GM12878 (cell line): ENCODE results near the gene ENDOU. TPM values are rescaled to one million over a fixed set of nuclear protein-coding genes. Genes with fewer than 3 reads are reported as not detected.

ENCODE experiments used
- ATAC-seq: fragments of 200-7000 bp; cut with Tn5 transposase; 3 replicates; pipeline ENCODE4 v1.9.1; 2020; ENCODE audit warnings: mild to moderate bottlenecking, moderate library complexity
- BruUV-seq: library from RNA; stranded (reverse); fragments of 400-500 nt; replicated peaks from 2 replicates; lab custom pipeline; 2021; lab: Mats Ljungman, UMichigan
- CTCF ChIA-PET: fragments of 300-600 bp; sonication (Branson Sonifier 250); formaldehyde crosslinking; extraction: SDS; loops from one replicate; lab custom pipeline; 2021; ENCODE audit warnings: inconsistent platforms; lab: Yijun Ruan, JAX
- POLR2A ChIA-PET: fragments of 350-600 bp; formaldehyde crosslinking; extraction: SDS; loops from one replicate; lab custom pipeline; 2021; ENCODE audit warnings: inconsistent platforms; lab: Charles Lee
- RAD21 ChIA-PET: fragments of 300-600 bp; sonication (Branson Sonifier 250); formaldehyde crosslinking; loops from one replicate; lab custom pipeline; 2023; ENCODE audit warnings: antibody characterized with exemption; ENCODE audit not compliant: unreplicated experiment; lab: Charles Lee
- SMC1A ChIA-PET: fragments of 300-600 bp; sonication (Branson Sonifier 250); formaldehyde crosslinking; loops from one replicate; lab custom pipeline; 2023; ENCODE audit not compliant: unreplicated experiment, uncharacterized antibody; lab: Charles Lee
- DNase-seq: peaks from one replicate; pipeline ENCODE4 v3.0.0-alpha.2; 2011; ENCODE audit warnings: low read depth, low spot score
- FAIRE-seq: peaks from 3 replicates; lab custom pipeline; 2011; peaks lifted over from hg19 to GRCh38; lab: Jason Lieb, UNC
- H2AFZ ChIP-seq: 2 replicates; pipeline ENCODE4 v1.6.0; 2011; ENCODE audit warnings: low read depth, low read length, control low read depth; ENCODE audit not compliant: control insufficient read depth
- H3K27ac ChIP-seq: 2 replicates; pipeline ENCODE4 v1.5.1; 2011; ENCODE audit warnings: control low read depth; ENCODE audit not compliant: control insufficient read depth, insufficient read depth
- H3K27me3 ChIP-seq, 2 experiments: replicated peaks in 1 of 2; 2 replicates each; pipeline versions ENCODE4 v1.6.0 to v1.6.1; 2011; ENCODE audit warnings: low read length in 1 of 2; ENCODE audit not compliant: control insufficient read depth in 2 of 2, insufficient read depth in 2 of 2
- H3K36me3 ChIP-seq, 2 experiments: 2 replicates each; pipeline ENCODE4 v1.5.1; 2011; ENCODE audit warnings: low read length in 1 of 2; ENCODE audit not compliant: control insufficient read depth in 2 of 2, insufficient read depth in 2 of 2
- H3K4me1 ChIP-seq: 2 replicates; pipeline ENCODE4 v1.6.1; 2011; ENCODE audit warnings: mild to moderate bottlenecking, low read length, moderate library complexity, mixed read lengths; ENCODE audit not compliant: control insufficient read depth, insufficient read depth
- H3K4me2 ChIP-seq: 2 replicates; pipeline ENCODE4 v1.6.0; 2011; ENCODE audit warnings: control low read depth; ENCODE audit not compliant: control insufficient read depth, insufficient read depth
- H3K4me3 ChIP-seq: fragments of 200-600 bp; sonication (generic); 2 replicates; pipeline ENCODE4 v1.5.1; 2016
- H3K79me2 ChIP-seq: 2 replicates; pipeline ENCODE4 v1.6.0; 2011; ENCODE audit warnings: low read length; ENCODE audit not compliant: control insufficient read depth, insufficient read depth
- H3K9ac ChIP-seq: 2 replicates; pipeline ENCODE4 v1.8.0; 2011; ENCODE audit warnings: low read length, control low read depth, mixed read lengths; ENCODE audit not compliant: control insufficient read depth, insufficient read depth
- H3K9me3 ChIP-seq: replicated peaks from 3 replicates; pipeline ENCODE4 v1.5.1; 2011; ENCODE audit warnings: mild to moderate bottlenecking, low read length; ENCODE audit not compliant: control insufficient read depth, insufficient read depth
- H4K20me1 ChIP-seq: 2 replicates; pipeline ENCODE4 v1.6.0; 2011; ENCODE audit not compliant: control insufficient read depth, insufficient read depth
- CHD1 ChIP-seq: IDR thresholded peaks from 2 replicates; pipeline ENCODE4 v1.6.1; 2012; ENCODE audit warnings: low read depth, low read length, improper control_type of control experiment
- CREM ChIP-seq: IDR thresholded peaks from 2 replicates; pipeline ENCODE4 v1.6.1; 2014; ENCODE audit warnings: antibody characterized with exemption, low read depth
- FOS ChIP-seq: IDR thresholded peaks from 3 replicates; pipeline ENCODE4 v1.6.1; 2011; ENCODE audit warnings: borderline replicate concordance; ENCODE audit not compliant: insufficient read length; ENCODE audit errors: extremely low read depth
- HDGF ChIP-seq: fragments of 450-650 bp; IDR thresholded peaks from 2 replicates; pipeline ENCODE4 v1.6.1; 2016; ENCODE audit warnings: antibody characterized with exemption
- LARP7 ChIP-seq: fragments of 450-650 bp; IDR thresholded peaks from 2 replicates; pipeline ENCODE4 v1.6.1; 2017; ENCODE audit warnings: mild to moderate bottlenecking
- MAX ChIP-seq: IDR thresholded peaks from 2 replicates; pipeline ENCODE4 v1.6.1; 2012; ENCODE audit warnings: low read depth, low read length, improper control_type of control experiment
- MTA2 ChIP-seq: fragments of 450-650 bp; IDR thresholded peaks from 2 replicates; pipeline ENCODE4 v1.6.1; 2016; ENCODE audit warnings: low read depth, mild to moderate bottlenecking, moderate library complexity
- MXI1 ChIP-seq: fragments of 150-350 bp; IDR thresholded peaks from 2 replicates; pipeline ENCODE4 v1.6.1; 2011; ENCODE audit warnings: low read depth, mild to moderate bottlenecking, inconsistent platforms, low read length, improper control_type of control experiment
- NFYA ChIP-seq: IDR thresholded peaks from 2 replicates; pipeline ENCODE4 v1.6.1; 2011; ENCODE audit warnings: low read depth, mild to moderate bottlenecking, low read length, improper control_type of control experiment, borderline replicate concordance
- NRF1 ChIP-seq: conservative IDR thresholded peaks from 2 replicates; pipeline ENCODE4 v1.6.1; 2011; ENCODE audit warnings: mild to moderate bottlenecking, low read depth, low read length, improper control_type of control experiment
- PAX8 ChIP-seq: fragments of 450-650 bp; IDR thresholded peaks from 2 replicates; pipeline ENCODE4 v1.6.1; 2017; ENCODE audit warnings: mild to moderate bottlenecking, moderate library complexity
- RCOR1 ChIP-seq: conservative IDR thresholded peaks from 2 replicates; pipeline ENCODE4 v1.6.1; 2012; ENCODE audit warnings: low read depth, low read length, improper control_type of control experiment
- ZBED1 ChIP-seq: IDR thresholded peaks from 2 replicates; pipeline ENCODE4 v1.6.1; 2016; ENCODE audit warnings: borderline replicate concordance
- ZNF384 ChIP-seq: IDR thresholded peaks from 2 replicates; pipeline ENCODE4 v1.6.1; 2012; ENCODE audit warnings: low read depth, mild to moderate bottlenecking, low read length, improper control_type of control experiment, borderline replicate concordance
- WGBS: methylation state at CpG from one replicate; pipeline ENCODE4 v1.1.6; 2016; ENCODE audit warnings: low lambda C conversion rate; ENCODE audit not compliant: insufficient replicate concordance, insufficient coverage; ENCODE audit errors: missing lambda C conversion rate; 5-methylcytosine and 5-hydroxymethylcytosine counted together
- in situ Hi-C: fragments of 300-500 bp; cut with MboI; formaldehyde crosslinking; loops from 9 replicates; pipeline ENCODE4 v1.14.3; 2018; ENCODE audit warnings: mixed read lengths
- intact Hi-C: fragments of 100-400 bp; cut with micrococcal nuclease; formaldehyde crosslinking; loops from one replicate; pipeline ENCODE4 v1.14.2; 2022; ENCODE audit not compliant: unreplicated experiment
- polyA plus RNA-seq, 11 experiments: library from polyadenylated mRNA; depleted of rRNA in 4 of 11; unstranded in 6 of 11; stranded (reverse) in 5 of 11; fragments of >200 nt; fragmentation: Nextera tagmentation in 4 of 11; fragmentation: Illumina TruSeq in 1 of 11; extraction: Ambion mirVana in 4 of 11; extraction: Trizol in 1 of 11; gene quantifications; 1 replicate in 1 of 11; 2 replicates in 10 of 11; pipeline versions ENCODE4 v1.2.1 to v1.2.3, GENCODE V29; 2011 to 2016; ENCODE audit warnings: inconsistent platforms in 2 of 11, missing spikeins in 2 of 11, low read depth in 1 of 11
- total RNA-seq, 4 experiments: library from RNA; depleted of rRNA in 3 of 4; stranded (reverse); fragments of >200 nt in 3 of 4; fragmentation: Illumina TruSeq in 1 of 4; extraction: Trizol in 1 of 4; gene quantifications; 2 replicates each; pipeline versions ENCODE4 v1.2.1 to v1.2.3, GENCODE V29; 2013 to 2021
- TF ChIP-seq, protein P1 (sequence below): IDR thresholded peaks from 2 replicates; pipeline ENCODE4 v1.6.1; 2011; ENCODE audit warnings: borderline replicate concordance, low read depth, mild to moderate bottlenecking, moderate library complexity, low read length; ENCODE audit not compliant: insufficient read depth, poor library complexity, severe bottlenecking

The ENDOU gene
- total and polyA plus RNA-seq, 10 of the 15 experiments (the other 5 are each of a cell fraction or from before 2014, with no cell fraction given) = 0.03 to 0.17 (median 0.10) TPM; not detected in 4

DNA sequence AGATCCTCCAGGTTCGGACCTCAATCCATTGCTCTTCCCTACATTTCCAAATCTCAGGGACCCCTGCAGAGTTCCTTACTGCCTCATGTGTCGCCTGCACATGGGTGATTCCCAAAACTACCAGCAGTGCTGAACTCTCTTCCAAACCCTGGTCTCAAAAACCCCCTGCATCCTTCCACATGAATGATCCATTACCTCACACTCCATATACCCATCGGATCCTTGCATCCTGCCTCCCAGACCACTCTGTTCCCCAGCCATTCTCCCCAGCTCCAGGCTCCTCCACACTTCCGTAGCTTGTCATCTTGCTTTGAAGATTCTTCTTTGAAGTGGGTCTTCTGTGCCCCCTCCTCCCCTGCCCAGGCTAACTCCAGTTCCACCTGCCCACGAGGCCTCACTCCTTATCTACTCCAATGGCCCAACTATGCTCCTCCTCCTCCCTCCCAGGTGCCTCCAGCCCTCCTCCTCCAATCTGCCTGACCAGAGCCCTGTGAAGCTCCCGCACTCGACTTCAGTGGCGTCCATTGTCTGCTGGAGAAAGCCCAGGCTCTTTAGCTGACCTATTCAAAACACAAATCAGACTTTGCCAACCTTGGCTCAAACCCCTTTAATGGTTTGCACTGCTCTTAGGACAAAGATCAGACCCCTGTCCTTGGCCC lies 19.6 kb upstream of the ENDOU start:
- no peaks in the 10 kb centered on the region for H3K9me3 ChIP-seq
- ATAC-seq = no peak
- no peak overlapping the region for H2AFZ ChIP-seq
- H3K9ac ChIP-seq = no peak overlapping the region
- no peak overlapping the region for H3K4me3 ChIP-seq
- H3K27me3 ChIP-seq = no peaks in the 10 kb centered on the region
- ChIA-PET RAD21 (interaction anchor here (1.3 to 7.8 kb wide), 9 partner anchors 13 to 95 kb away, joined by 5 to 327 read pairs (median 60); partner anchors contain the start of genes ENDOU, RAPGEF3 and SLC48A1), SMC1A (interaction anchor here (1.7 to 10.3 kb wide), 8 partner anchors 13 to 95 kb away, joined by 5 to 277 read pairs (median 100); partner anchors contain the start of genes ENDOU, RAPGEF3, RPAP3 and SLC48A1), CTCF (interaction anchor here (0.9 to 10.4 kb wide), 12 partner anchors 12 to 93 kb away, joined by 3 to 814 read pairs (median 79); partner anchors contain the start of genes ENDOU, RAPGEF3, RPAP3 and SLC48A1), POLR2A (interaction anchor here (1.4 to 5.5 kb wide), 3 partner anchors 10 to 23 kb away, joined by 3 to 40 read pairs (median 14); no protein-coding TSS in a partner anchor)
- H3K79me2 ChIP-seq = no peaks in the 10 kb centered on the region
- no peak overlapping the region for H3K27ac ChIP-seq
- WGBS = 54% methylated on average over 8 of the region's 8 CpGs
- in situ Hi-C loops (no loop called here), intact Hi-C loops (no loop called here)
- FAIRE-seq = no peak
- peaks cover 23% of the 10 kb centered on the region for H3K4me1 ChIP-seq
- DNase-seq = no peak
- H4K20me1 ChIP-seq = no peaks in the 10 kb centered on the region
- TF ChIP-seq, protein P1, sequence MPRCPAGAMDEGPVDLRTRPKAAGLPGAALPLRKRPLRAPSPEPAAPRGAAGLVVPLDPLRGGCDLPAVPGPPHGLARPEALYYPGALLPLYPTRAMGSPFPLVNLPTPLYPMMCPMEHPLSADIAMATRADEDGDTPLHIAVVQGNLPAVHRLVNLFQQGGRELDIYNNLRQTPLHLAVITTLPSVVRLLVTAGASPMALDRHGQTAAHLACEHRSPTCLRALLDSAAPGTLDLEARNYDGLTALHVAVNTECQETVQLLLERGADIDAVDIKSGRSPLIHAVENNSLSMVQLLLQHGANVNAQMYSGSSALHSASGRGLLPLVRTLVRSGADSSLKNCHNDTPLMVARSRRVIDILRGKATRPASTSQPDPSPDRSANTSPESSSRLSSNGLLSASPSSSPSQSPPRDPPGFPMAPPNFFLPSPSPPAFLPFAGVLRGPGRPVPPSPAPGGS = no peak
- TF ChIP-seq NFYA = no peak
- TF ChIP-seq MTA2 = no peak
- no peak for TF ChIP-seq FOS
- TF ChIP-seq CHD1 = no peak
- TF ChIP-seq LARP7 = no peak
- no peak for TF ChIP-seq MAX
- no peak for TF ChIP-seq ZBED1
- TF ChIP-seq HDGF = no peak
- no peak for TF ChIP-seq NRF1
- TF ChIP-seq RCOR1 = no peak
- TF ChIP-seq PAX8 = no peak
- TF ChIP-seq CREM = no peak
- TF ChIP-seq ZNF384 = no peak
- no peak for TF ChIP-seq MXI1
- BruUV-seq = no TSS peak
- no peaks in the 10 kb centered on the region for H3K36me3 ChIP-seq
- no peak overlapping the region for H3K4me2 ChIP-seq
